Osteoblast (primary cell): Measurements from ENCODE around the gene TNFRSF1A. TPM values are rescaled to one million over a fixed set of nuclear protein-coding genes. Genes with fewer than 3 reads are reported as not detected.

Experiments used
- DNase-seq: peaks from one replicate; pipeline ENCODE4 v3.0.0; 2011; ENCODE audit warnings: low spot score, mixed read lengths; ENCODE audit not compliant: insufficient read length; ENCODE audit errors: missing footprints
- H2AFZ ChIP-seq: 2 replicates; pipeline ENCODE4 v1.6.0; 2011; ENCODE audit warnings: mild to moderate bottlenecking, low read length
- H3K27ac ChIP-seq: 2 replicates; pipeline ENCODE4 v1.5.1; 2011; ENCODE audit warnings: mild to moderate bottlenecking, low read depth, low read length, moderate library complexity
- H3K27me3 ChIP-seq: 2 replicates; pipeline ENCODE4 v1.6.0; 2012; ENCODE audit warnings: mild to moderate bottlenecking, control low read depth, inconsistent platforms, low read length, moderate library complexity; ENCODE audit not compliant: insufficient read depth
- H3K36me3 ChIP-seq: 2 replicates; pipeline ENCODE4 v1.5.1; 2011; ENCODE audit warnings: mild to moderate bottlenecking, low read length, control low read depth, moderate library complexity; ENCODE audit not compliant: insufficient read depth
- H3K4me1 ChIP-seq: 2 replicates; pipeline ENCODE4 v1.5.1; 2011; ENCODE audit warnings: mild to moderate bottlenecking, low read length, control low read depth, moderate library complexity; ENCODE audit not compliant: insufficient read depth
- H3K4me2 ChIP-seq: 2 replicates; pipeline ENCODE4 v1.6.0; 2011; ENCODE audit warnings: mild to moderate bottlenecking, low read length; ENCODE audit not compliant: insufficient read depth
- H3K4me3 ChIP-seq: fragments of 200-600 bp; sonication (generic); 3 replicates; pipeline ENCODE4 v1.5.1; 2012; ENCODE audit warnings: mild to moderate bottlenecking, low read length, inconsistent platforms; ENCODE audit not compliant: insufficient read depth
- H3K79me2 ChIP-seq: 2 replicates; pipeline ENCODE4 v1.6.0; 2012; ENCODE audit warnings: mild to moderate bottlenecking, low read length, control low read depth, inconsistent platforms; ENCODE audit not compliant: insufficient read depth
- H3K9me3 ChIP-seq: 2 replicates; pipeline ENCODE4 v1.5.1; 2011; ENCODE audit warnings: low read depth, low read length, control low read depth
- H4K20me1 ChIP-seq: 2 replicates; pipeline ENCODE4 v1.6.0; 2012; ENCODE audit warnings: mild to moderate bottlenecking, low read length, control low read depth; ENCODE audit not compliant: insufficient read depth
- total RNA-seq: library from RNA; depleted of rRNA; stranded (reverse); fragments of >200 nt; gene quantifications from 2 replicates; pipeline ENCODE4 v1.2.3, GENCODE V29; 2012
- TF ChIP-seq, protein P1 (sequence below): IDR thresholded peaks from 2 replicates; pipeline ENCODE4 v1.5.1; 2011; ENCODE audit warnings: mild to moderate bottlenecking, low read depth, low read length, moderate library complexity; ENCODE audit errors: extremely low read depth

Gene TNFRSF1A
- total RNA-seq, 1 donor, result 228 TPM

DNA sequence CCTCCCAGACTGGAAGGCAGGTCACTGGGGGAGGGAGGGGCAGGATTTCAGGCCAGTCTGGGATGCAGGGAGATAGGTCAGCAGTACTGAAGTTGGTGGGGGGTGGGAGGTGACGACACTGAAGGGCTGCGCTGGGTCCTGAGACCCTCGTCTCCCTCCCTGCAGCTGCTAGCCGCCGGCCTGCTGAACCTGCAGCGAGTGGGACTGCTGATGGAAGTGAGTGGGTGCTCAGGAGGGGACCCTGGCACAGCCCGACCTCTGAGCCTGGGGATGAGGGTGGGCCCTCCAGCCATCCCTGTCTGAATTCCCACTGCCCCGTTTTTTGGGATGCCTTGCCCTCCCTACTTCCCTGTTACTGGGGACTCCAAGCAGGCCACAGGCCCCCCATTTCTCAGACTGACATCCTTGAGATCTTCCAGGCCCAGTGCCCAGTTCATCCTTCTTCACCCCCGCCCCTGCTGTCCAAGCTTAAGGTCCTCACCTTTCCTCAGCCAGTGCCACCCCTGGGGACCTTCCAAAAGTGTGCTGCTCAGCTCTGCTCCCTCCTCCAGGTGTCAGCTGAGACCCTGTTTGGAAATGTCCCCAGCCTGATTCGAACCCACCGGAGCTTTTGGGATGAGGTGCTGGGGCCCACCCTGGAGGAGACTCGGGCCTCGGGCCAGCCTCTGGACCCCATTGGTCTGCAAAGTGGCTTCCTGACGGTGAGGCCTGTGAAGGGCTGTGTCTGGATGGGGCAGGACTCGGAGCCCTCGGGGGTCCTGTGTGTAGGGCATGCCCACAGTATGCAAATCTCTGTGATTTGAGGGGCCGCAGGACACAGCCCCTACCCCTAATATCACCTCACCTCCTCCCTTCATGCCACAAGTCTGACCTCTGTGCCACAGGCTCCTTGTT, 25.9 kb downstream of the TNFRSF1A start:
- no peak overlapping the region for H2AFZ ChIP-seq
- no peaks in the 10 kb centered on the region for H4K20me1 ChIP-seq
- TF ChIP-seq, protein P1, sequence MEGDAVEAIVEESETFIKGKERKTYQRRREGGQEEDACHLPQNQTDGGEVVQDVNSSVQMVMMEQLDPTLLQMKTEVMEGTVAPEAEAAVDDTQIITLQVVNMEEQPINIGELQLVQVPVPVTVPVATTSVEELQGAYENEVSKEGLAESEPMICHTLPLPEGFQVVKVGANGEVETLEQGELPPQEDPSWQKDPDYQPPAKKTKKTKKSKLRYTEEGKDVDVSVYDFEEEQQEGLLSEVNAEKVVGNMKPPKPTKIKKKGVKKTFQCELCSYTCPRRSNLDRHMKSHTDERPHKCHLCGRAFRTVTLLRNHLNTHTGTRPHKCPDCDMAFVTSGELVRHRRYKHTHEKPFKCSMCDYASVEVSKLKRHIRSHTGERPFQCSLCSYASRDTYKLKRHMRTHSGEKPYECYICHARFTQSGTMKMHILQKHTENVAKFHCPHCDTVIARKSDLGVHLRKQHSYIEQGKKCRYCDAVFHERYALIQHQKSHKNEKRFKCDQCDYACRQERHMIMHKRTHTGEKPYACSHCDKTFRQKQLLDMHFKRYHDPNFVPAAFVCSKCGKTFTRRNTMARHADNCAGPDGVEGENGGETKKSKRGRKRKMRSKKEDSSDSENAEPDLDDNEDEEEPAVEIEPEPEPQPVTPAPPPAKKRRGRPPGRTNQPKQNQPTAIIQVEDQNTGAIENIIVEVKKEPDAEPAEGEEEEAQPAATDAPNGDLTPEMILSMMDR, result no peak
- no peak overlapping the region for H3K4me3 ChIP-seq
- H3K9me3 ChIP-seq, result no peaks in the 10 kb centered on the region
- no peaks in the 10 kb centered on the region for H3K36me3 ChIP-seq
- H3K4me1 ChIP-seq, result peaks cover 10% of the 10 kb centered on the region
- H3K79me2 ChIP-seq, result no peaks in the 10 kb centered on the region
- peaks cover 5% of the 10 kb centered on the region for H3K27me3 ChIP-seq
- H3K4me2 ChIP-seq, result no peak overlapping the region
- H3K27ac ChIP-seq, result no peak overlapping the region
- peak; percentile 81 for DNase-seq

DNA sequence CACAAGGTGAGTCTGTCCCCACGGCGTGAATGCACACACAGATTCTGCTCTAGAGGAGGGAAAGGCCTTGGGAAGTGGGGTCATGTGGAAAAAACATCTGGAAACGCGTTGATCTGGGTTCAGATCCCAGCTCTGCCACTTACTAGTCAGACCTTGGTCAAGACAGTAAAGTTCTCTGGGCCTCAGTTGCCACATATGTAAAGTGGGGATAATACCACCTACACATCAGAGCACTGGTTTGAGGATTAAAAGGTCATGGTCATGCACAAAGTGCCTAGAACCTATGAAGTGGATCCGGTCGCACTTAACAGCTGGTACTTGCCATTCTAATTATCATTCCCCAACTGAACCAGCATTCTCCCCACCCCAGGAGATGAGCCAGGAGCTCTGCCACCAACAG, 26.7 kb downstream of the TNFRSF1A start:
- Histone ChIP-seq H3K4me1 (peaks cover 10% of the 10 kb centered on the region), H2AFZ (no peak overlapping the region), H3K27me3 (peaks cover 9% of the 10 kb centered on the region), H3K4me2 (no peak overlapping the region), H3K4me3 (no peak overlapping the region), H3K9me3 (no peaks in the 10 kb centered on the region), H3K36me3 (no peaks in the 10 kb centered on the region), H3K79me2 (no peaks in the 10 kb centered on the region), H3K27ac (no peak overlapping the region), H4K20me1 (no peaks in the 10 kb centered on the region)
- DNase-seq, result peak; percentile 44
- TF ChIP-seq, protein P1, result no peak

DNA sequence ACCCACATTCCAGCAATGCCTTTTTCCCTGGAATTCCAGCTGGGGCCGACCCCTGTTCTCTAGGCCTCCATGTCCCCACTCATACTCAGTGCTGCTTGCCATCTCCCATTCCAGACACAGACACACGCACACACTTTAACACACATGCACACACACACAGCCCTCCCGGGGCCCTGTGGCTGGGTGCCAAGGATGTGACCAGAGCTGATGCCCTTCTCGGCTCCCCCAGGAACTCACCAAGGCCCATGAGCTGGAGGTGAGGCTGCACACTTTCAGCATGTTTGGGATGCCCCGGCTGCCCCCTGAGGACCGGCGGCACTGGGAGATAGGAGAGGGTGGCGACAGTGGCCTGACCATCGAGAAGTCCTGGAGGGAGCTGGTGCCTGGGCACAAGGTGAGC, 27.1 kb downstream of the TNFRSF1A start:
- no peaks in the 10 kb centered on the region for H3K36me3 ChIP-seq
- H3K4me3 ChIP-seq, result no peak overlapping the region
- H3K27ac ChIP-seq, result no peak overlapping the region
- no peak overlapping the region for H3K4me2 ChIP-seq
- no peaks in the 10 kb centered on the region for H4K20me1 ChIP-seq
- TF ChIP-seq, protein P1, result no peak
- H3K27me3 ChIP-seq, result peaks cover 13% of the 10 kb centered on the region
- H2AFZ ChIP-seq, result no peak overlapping the region
- no peaks in the 10 kb centered on the region for H3K79me2 ChIP-seq
- H3K9me3 ChIP-seq, result no peaks in the 10 kb centered on the region
- DNase-seq, result peak; percentile 36
- peaks cover 10% of the 10 kb centered on the region for H3K4me1 ChIP-seq

DNA sequence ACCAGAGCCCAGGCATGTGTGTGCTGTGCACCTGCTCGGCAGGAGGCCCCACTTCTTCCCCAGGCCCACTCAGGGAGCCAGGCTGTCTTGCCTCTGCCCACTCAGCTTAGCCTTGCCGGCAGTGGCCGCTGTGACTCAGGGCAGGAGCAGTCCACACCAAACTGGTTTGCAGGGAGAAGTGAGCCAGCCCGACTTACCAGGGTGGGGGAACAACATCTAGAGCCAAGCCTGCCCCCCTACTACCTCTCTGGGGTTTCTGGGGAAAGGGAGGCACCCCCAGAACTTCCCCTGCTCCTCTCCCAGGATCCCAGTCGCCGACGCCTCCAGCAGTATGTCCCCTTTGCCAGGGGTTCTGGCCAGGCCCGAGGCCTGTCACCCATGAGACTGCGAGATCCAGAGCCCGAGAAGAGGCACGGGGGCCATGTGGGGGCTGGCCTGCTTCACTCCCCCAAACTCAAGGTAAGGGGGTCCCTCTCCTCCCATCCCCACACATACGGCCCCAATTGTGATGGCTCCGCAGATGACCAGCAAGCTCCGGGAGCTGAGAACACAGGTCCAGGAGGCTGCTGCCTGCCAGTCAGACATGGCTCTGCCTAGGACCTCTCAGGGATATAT, 28.4 kb downstream of the TNFRSF1A start:
- H3K4me2 ChIP-seq, result no peak overlapping the region
- H3K27ac ChIP-seq, result no peak overlapping the region
- no peaks in the 10 kb centered on the region for H4K20me1 ChIP-seq
- peaks cover 10% of the 10 kb centered on the region for H3K4me1 ChIP-seq
- no peaks in the 10 kb centered on the region for H3K36me3 ChIP-seq
- TF ChIP-seq, protein P1, result no peak
- H3K27me3 ChIP-seq, result peaks cover 18% of the 10 kb centered on the region
- H3K79me2 ChIP-seq, result no peaks in the 10 kb centered on the region
- no peaks in the 10 kb centered on the region for H3K9me3 ChIP-seq
- no peak overlapping the region for H3K4me3 ChIP-seq
- H2AFZ ChIP-seq, result no peak overlapping the region
- DNase-seq, result peak; percentile 91
